SK-N-SH (cell line): ENCODE data around the gene CDC45. TPM values are rescaled to one million over a fixed set of nuclear protein-coding genes. Genes with fewer than 3 reads are reported as not detected.

ENCODE experiments used
- CTCF ChIA-PET: fragments of 300-600, 350-600 bp; formaldehyde crosslinking; extraction: SDS; loops from one replicate; lab custom pipeline; 2021; lab: Yijun Ruan, JAX
- POLR2A ChIA-PET: fragments of 350-600 bp; sonication (Branson Sonifier 250); formaldehyde crosslinking; extraction: SDS; loops from one replicate; lab custom pipeline; 2020; ENCODE audit warnings: antibody characterized with exemption, inconsistent platforms; lab: Yijun Ruan, JAX
- DNase-seq: peaks from one replicate; pipeline ENCODE4 v3.0.0; 2012
- H2AFZ ChIP-seq: fragments of 200-600 bp; sonication (generic); 2 replicates; pipeline ENCODE4 v1.8.1; 2016; ENCODE audit warnings: antibody characterized with exemption, mild to moderate bottlenecking, low read depth
- H3F3A ChIP-seq: fragments of 200-600 bp; sonication (generic); replicated peaks from 2 replicates; pipeline ENCODE3; 2016; ENCODE audit warnings: antibody characterized with exemption, mild to moderate bottlenecking; ENCODE audit not compliant: insufficient read depth
- H3K27ac ChIP-seq, 2 experiments: fragments of 200-500 bp in 1 of 2; fragments of 200-600 bp in 1 of 2; sonication (Bioruptor generic) in 1 of 2; sonication (generic), shearing (Covaris generic) in 1 of 2; 2 replicates each; pipeline versions ENCODE4 v1.5.1 to v1.6.1; 2014 to 2016; ENCODE audit warnings: low read depth in 2 of 2, inconsistent platforms in 1 of 2, low read length in 1 of 2, mild to moderate bottlenecking in 1 of 2, mixed read lengths in 1 of 2
- H3K27me3 ChIP-seq: fragments of 200-600 bp; sonication (generic), shearing (Covaris generic); 2 replicates; pipeline ENCODE4 v1.6.1; 2016; ENCODE audit warnings: mixed run types; ENCODE audit not compliant: insufficient read depth
- H3K36me3 ChIP-seq, 2 experiments: fragments of 200-500 bp in 1 of 2; fragments of 200-600 bp in 1 of 2; sonication (Bioruptor generic) in 1 of 2; sonication (generic) in 1 of 2; replicated peaks in 1 of 2; 2 replicates each; pipeline versions ENCODE3 to v1.5.1; 2014 to 2016; ENCODE audit warnings: low read length in 1 of 2, mild to moderate bottlenecking in 1 of 2; ENCODE audit not compliant: insufficient read depth in 2 of 2, control insufficient read depth in 1 of 2
- H3K4me1 ChIP-seq, 2 experiments: fragments of 200-500 bp in 1 of 2; fragments of 200-600 bp in 1 of 2; sonication (Bioruptor generic) in 1 of 2; sonication (generic), shearing (Covaris generic) in 1 of 2; 2 replicates each; pipeline versions ENCODE4 v1.5.1 to v1.6.1; 2014 to 2016; ENCODE audit warnings: low read depth in 1 of 2, low read length in 1 of 2, mixed run types in 1 of 2; ENCODE audit not compliant: insufficient read depth in 2 of 2, control insufficient read depth in 1 of 2
- H3K4me2 ChIP-seq: fragments of 200-600 bp; sonication (generic), shearing (Covaris generic); 2 replicates; pipeline ENCODE4 v1.6.1; 2017; ENCODE audit warnings: mixed run types
- H3K4me3 ChIP-seq, 2 experiments: fragments of 200-500 bp in 1 of 2; fragments of 200-600 bp in 1 of 2; sonication (Bioruptor generic) in 1 of 2; sonication (generic), shearing (Covaris generic) in 1 of 2; 2 replicates each; pipeline versions ENCODE4 v1.5.1 to v1.8.1; 2014 to 2016; ENCODE audit warnings: low read depth in 2 of 2, inconsistent platforms in 1 of 2, low read length in 1 of 2, mild to moderate bottlenecking in 1 of 2, mixed read lengths in 1 of 2, moderate library complexity in 1 of 2
- H3K79me2 ChIP-seq: fragments of 200-600 bp; sonication (generic); 2 replicates; pipeline ENCODE4 v1.8.1; 2017; ENCODE audit warnings: mild to moderate bottlenecking; ENCODE audit not compliant: insufficient read depth
- H3K9ac ChIP-seq: fragments of 200-600 bp; sonication (generic); 2 replicates; pipeline ENCODE4 v1.6.1; 2017; ENCODE audit warnings: mixed run types
- H3K9me2 ChIP-seq: fragments of 200-600 bp; sonication (generic); 2 replicates; pipeline ENCODE4 v1.6.1; 2017; ENCODE audit warnings: mixed run types
- H3K9me3 ChIP-seq: fragments of 200-600 bp; sonication (generic); 2 replicates; pipeline ENCODE4 v1.6.1; 2017; ENCODE audit warnings: mixed run types, mild to moderate bottlenecking, moderate library complexity
- H4K20me1 ChIP-seq: fragments of 200-600 bp; sonication (generic); 2 replicates; pipeline ENCODE4 v1.6.1; 2017; ENCODE audit warnings: mild to moderate bottlenecking, mixed run types; ENCODE audit not compliant: insufficient read depth
- FOXJ3 ChIP-seq: sonication (generic); formaldehyde crosslinking; IDR thresholded peaks from 2 replicates; pipeline ENCODE4 v1.5.1; 2020; ENCODE audit warnings: mild to moderate bottlenecking, missing genetic modification reagents
- FOXM1 ChIP-seq: IDR thresholded peaks from 2 replicates; pipeline ENCODE4 v1.4.0; 2012; ENCODE audit warnings: low read depth, mild to moderate bottlenecking
- GATA2 ChIP-seq: sonication (generic); formaldehyde crosslinking; IDR thresholded peaks from 2 replicates; pipeline ENCODE4 v1.5.0; 2020; ENCODE audit warnings: mild to moderate bottlenecking, missing genetic modification reagents
- IRF3 ChIP-seq: fragments of 150-350 bp; IDR thresholded peaks from 2 replicates; pipeline ENCODE4 v1.6.1; 2016; ENCODE audit warnings: mild to moderate bottlenecking, low read depth, low read length
- MEF2A ChIP-seq: IDR thresholded peaks from 2 replicates; pipeline ENCODE4 v1.4.0; 2012; ENCODE audit warnings: low read depth, borderline replicate concordance
- PBX3 ChIP-seq: IDR thresholded peaks from 2 replicates; pipeline ENCODE4; 2012
- RCOR1 ChIP-seq: fragments of 150-350 bp; IDR thresholded peaks from 2 replicates; pipeline ENCODE4 v1.6.1; 2017; ENCODE audit warnings: antibody characterized with exemption, low read length
- REST ChIP-seq: IDR thresholded peaks from 2 replicates; pipeline ENCODE4 v1.6.1; 2012; ENCODE audit warnings: mild to moderate bottlenecking, low read depth, low read length, moderate library complexity
- RFX5 ChIP-seq: IDR thresholded peaks from 2 replicates; pipeline ENCODE4 v1.6.1; 2012; ENCODE audit warnings: mild to moderate bottlenecking, improper control_type of control experiment, low read length
- RXRA ChIP-seq: IDR thresholded peaks from 2 replicates; pipeline ENCODE4 v1.4.0; 2012; ENCODE audit warnings: low read depth, mild to moderate bottlenecking, borderline replicate concordance
- TAF1 ChIP-seq: IDR thresholded peaks from 2 replicates; pipeline ENCODE4 v1.6.1; 2012; ENCODE audit warnings: low read depth, mild to moderate bottlenecking, low read length, moderate library complexity, borderline replicate concordance
- TCF12 ChIP-seq: IDR thresholded peaks from 2 replicates; pipeline ENCODE4 v1.4.0; 2012
- TEAD4 ChIP-seq: IDR thresholded peaks from 2 replicates; pipeline ENCODE4 v1.4.0; 2012; ENCODE audit warnings: mild to moderate bottlenecking, borderline replicate concordance; ENCODE audit not compliant: insufficient read depth
- USF1 ChIP-seq: IDR thresholded peaks from 2 replicates; pipeline ENCODE4 v1.4.0; 2012; ENCODE audit warnings: low read depth, borderline replicate concordance
- USF2 ChIP-seq: fragments of 150-350 bp; IDR thresholded peaks from 2 replicates; pipeline ENCODE4 v1.6.1; 2017; ENCODE audit warnings: antibody characterized with exemption, low read length, low read depth, borderline replicate concordance
- YY1 ChIP-seq: IDR thresholded peaks from 2 replicates; pipeline ENCODE4 v1.4.0; 2012; ENCODE audit warnings: low read depth, mild to moderate bottlenecking
- ZBTB33 ChIP-seq: IDR thresholded peaks from 2 replicates; pipeline ENCODE4 v1.4.0; 2012; ENCODE audit warnings: low read depth, borderline replicate concordance
- WGBS: methylation state at CpG from one replicate; pipeline ENCODE4 v1.1.6; 2017; ENCODE audit warnings: low lambda C conversion rate; 5-methylcytosine and 5-hydroxymethylcytosine counted together
- polyA plus RNA-seq, 3 experiments: library from polyadenylated mRNA; depleted of rRNA; stranded (reverse); fragments of >200 nt; gene quantifications; 2 replicates each; pipeline ENCODE4 v1.2.3, GENCODE V29; 2012

The CDC45 gene
- polyA plus RNA-seq, 1 of the 3 experiments (the other 2 are of a cell fraction): 23.6 TPM

- Histone ChIP-seq H2AFZ (no peak overlapping the region), H3K9ac (no peak overlapping the region), H3F3A (no peaks in the 10 kb centered on the region), H3K4me2 (no peak overlapping the region), H3K27ac (no peak overlapping the region), H3K79me2 (peaks cover 29% of the 10 kb centered on the region), H3K4me1 (peaks cover 0 to 3% of the 10 kb centered on the region in 2 experiments; a peak in 1 of 4 replicates), H4K20me1 (peaks cover 25% of the 10 kb centered on the region), H3K36me3 (peaks cover 53 to 89% of the 10 kb centered on the region in 2 experiments), H3K27me3 (no peaks in the 10 kb centered on the region), H3K9me2 (no peaks in the 10 kb centered on the region), H3K4me3 (no peak overlapping the region), H3K9me3 (no peaks in the 10 kb centered on the region)
- WGBS: 86% methylated on average over 1 of the region's 7 CpGs
- ChIA-PET CTCF (interaction anchor here (0.6 to 2.2 kb wide), 4 partner anchors 160 to 290 kb away, joined by 3 to 8 read pairs (median 4); no protein-coding TSS in a partner anchor), POLR2A (no interaction called here)
- TF ChIP-seq YY1 (no peak), ZBTB33 (no peak), TAF1 (no peak), GATA2 (CRISPR knock-in tag) (no peak), FOXM1 (no peak), RXRA (no peak)
- no peak for DNase-seq
These were observed 10.3 kb upstream of the CDC45 start for GRCh38 chr22:19469421-19469820.

- no peaks in the 10 kb centered on the region for H3K27me3 ChIP-seq
- H3K4me1 ChIP-seq: peaks cover 0 to 3% of the 10 kb centered on the region in 2 experiments; a peak in 1 of 4 replicates
- no peaks in the 10 kb centered on the region for H3K9me2 ChIP-seq
- WGBS: 100% methylated on average over 2 of the region's 2 CpGs
- no peak for DNase-seq
- TF ChIP-seq GATA2 (CRISPR knock-in tag) (no peak), RFX5 (no peak), PBX3 (no peak), USF2 (no peak), TAF1 (no peak), IRF3 (no peak), FOXJ3 (CRISPR knock-in tag) (no peak), TEAD4 (no peak), TCF12 (no peak), RCOR1 (no peak), USF1 (no peak), REST (no peak), MEF2A (no peak)
- TF ChIP-seq, all 33 proteins: peak for 0
- H3K27ac ChIP-seq: no peak overlapping the region
- peaks cover 35% of the 10 kb centered on the region for H3K79me2 ChIP-seq
- no peaks in the 10 kb centered on the region for H3K9me3 ChIP-seq
- peaks cover 29% of the 10 kb centered on the region for H4K20me1 ChIP-seq
- no peak overlapping the region for H2AFZ ChIP-seq
- H3K4me3 ChIP-seq: no peak overlapping the region
- CTCF ChIA-PET: no interaction called here
- no peak overlapping the region for H3K9ac ChIP-seq
- POLR2A ChIA-PET: no interaction called here
- H3K4me2 ChIP-seq: no peak overlapping the region
- peaks cover 56 to 89% of the 10 kb centered on the region in 2 experiments for H3K36me3 ChIP-seq
- no peaks in the 10 kb centered on the region for H3F3A ChIP-seq
These were observed 9.7 kb upstream of the CDC45 start for GRCh38 chr22:19470010-19470409.
